Adipocyte (in vitro differentiated cells): ENCODE results near the gene DICER1.

Experiments used
- DNase-seq: peaks from one replicate; pipeline ENCODE4 v3.0.0-alpha.2; 2015; ENCODE audit warnings: low read depth
- H3K27me3 ChIP-seq: replicated peaks from 2 replicates; pipeline ENCODE4 v1.7.0; 2013; ENCODE audit warnings: mild to moderate bottlenecking, low read length, moderate library complexity; ENCODE audit not compliant: control insufficient read depth, insufficient read depth
- H3K36me3 ChIP-seq: 2 replicates; pipeline ENCODE4 v1.7.0; 2013; ENCODE audit warnings: low read length, mild to moderate bottlenecking, moderate library complexity; ENCODE audit not compliant: control insufficient read depth, insufficient read depth, severe bottlenecking
- H3K4me1 ChIP-seq: 2 replicates; pipeline ENCODE4 v1.7.0; 2013; ENCODE audit warnings: mild to moderate bottlenecking, low read length, moderate library complexity; ENCODE audit not compliant: control insufficient read depth, insufficient read depth
- H3K4me3 ChIP-seq: 2 replicates; pipeline ENCODE4 v1.7.0; 2013; ENCODE audit warnings: mild to moderate bottlenecking, low read length, moderate library complexity
- H3K9ac ChIP-seq: 2 replicates; pipeline ENCODE4 v1.7.0; 2013; ENCODE audit warnings: mild to moderate bottlenecking, low read length, moderate library complexity
- H3K9me3 ChIP-seq: 2 replicates; pipeline ENCODE4 v1.7.0; 2013; ENCODE audit warnings: mild to moderate bottlenecking, low read length, moderate library complexity; ENCODE audit not compliant: control insufficient read depth

DICER1 gene

GRCh38 chr14:95133282-95133681, 24.0 kb downstream of the DICER1 start:
- DNase-seq: peak; percentile 45
- Histone ChIP-seq H3K36me3 (peaks cover 46% of the 10 kb centered on the region), H3K4me3 (no peak overlapping the region), H3K9me3 (no peaks in the 10 kb centered on the region), H3K4me1 (peaks cover 33% of the 10 kb centered on the region), H3K27me3 (no peaks in the 10 kb centered on the region), H3K9ac (no peak overlapping the region)

GRCh38 chr14:95132760-95133159, 24.6 kb downstream of the DICER1 start:
- H3K9ac ChIP-seq: no peak overlapping the region
- H3K4me1 ChIP-seq: peaks cover 28% of the 10 kb centered on the region
- no peaks in the 10 kb centered on the region for H3K9me3 ChIP-seq
- no peaks in the 10 kb centered on the region for H3K27me3 ChIP-seq
- H3K4me3 ChIP-seq: no peak overlapping the region
- H3K36me3 ChIP-seq: peaks cover 46% of the 10 kb centered on the region
- DNase-seq: peak; percentile 27

- Histone ChIP-seq H3K9ac (no peak overlapping the region), H3K4me1 (peaks cover 24% of the 10 kb centered on the region), H3K36me3 (peaks cover 53% of the 10 kb centered on the region), H3K4me3 (no peak overlapping the region), H3K9me3 (no peaks in the 10 kb centered on the region), H3K27me3 (no peaks in the 10 kb centered on the region)
- DNase-seq: no peak
Measured at GRCh38 chr14:95130549-95130948, 26.8 kb downstream of the DICER1 start.

GRCh38 chr14:95128140-95128539, 29.2 kb downstream of the DICER1 start:
- H3K36me3 ChIP-seq: peaks cover 73% of the 10 kb centered on the region
- no peak for DNase-seq

DNA sequence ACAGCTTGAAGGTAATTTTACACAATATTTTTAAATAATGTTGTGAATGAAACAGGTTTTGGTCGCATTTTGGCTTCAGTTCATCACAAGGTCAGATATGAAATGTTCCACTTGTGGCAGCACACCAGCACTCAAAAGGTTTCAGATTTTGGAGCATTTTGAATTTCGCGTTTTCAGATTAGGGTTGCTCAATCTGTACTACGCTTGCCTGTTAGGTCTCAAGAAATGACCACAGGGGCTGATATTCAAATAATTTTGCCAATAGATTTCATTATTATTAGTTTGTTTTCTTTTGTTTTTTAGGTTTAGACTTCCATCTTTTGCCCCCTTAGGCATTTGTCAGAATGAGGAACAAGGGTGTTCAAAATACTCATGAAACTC, 29.8 kb downstream of the DICER1 start:
- Histone ChIP-seq H3K27me3 (no peaks in the 10 kb centered on the region), H3K4me3 (no peak overlapping the region), H3K9ac (no peak overlapping the region), H3K9me3 (no peaks in the 10 kb centered on the region), H3K36me3 (peaks cover 70% of the 10 kb centered on the region), H3K4me1 (no peaks in the 10 kb centered on the region)
- DNase-seq: no peak

More at GRCh38 chr14:95128140-95128539, 29.2 kb downstream of the DICER1 start:
- peaks cover 5% of the 10 kb centered on the region for H3K4me1 ChIP-seq
- no peak overlapping the region for H3K9ac ChIP-seq
- no peaks in the 10 kb centered on the region for H3K27me3 ChIP-seq
- H3K9me3 ChIP-seq: no peaks in the 10 kb centered on the region
- no peak overlapping the region for H3K4me3 ChIP-seq

GRCh38 chr14:95126906-95127530, 30.3 kb downstream of the DICER1 start:
- H3K4me1 ChIP-seq: no peaks in the 10 kb centered on the region
- no peak overlapping the region for H3K9ac ChIP-seq
- no peaks in the 10 kb centered on the region for H3K9me3 ChIP-seq
- H3K36me3 ChIP-seq: peaks cover 69% of the 10 kb centered on the region
- DNase-seq: no peak
- H3K4me3 ChIP-seq: no peak overlapping the region
- no peaks in the 10 kb centered on the region for H3K27me3 ChIP-seq

- H3K27me3 ChIP-seq: no peaks in the 10 kb centered on the region
- no peak overlapping the region for H3K4me3 ChIP-seq
- peaks cover 61% of the 10 kb centered on the region for H3K36me3 ChIP-seq
- no peak for DNase-seq
- no peak overlapping the region for H3K9ac ChIP-seq
- H3K4me1 ChIP-seq: no peaks in the 10 kb centered on the region
- H3K9me3 ChIP-seq: no peaks in the 10 kb centered on the region
Measured at GRCh38 chr14:95125915-95126314, 31.4 kb downstream of the DICER1 start.

GRCh38 chr14:95125221-95125620, 32.1 kb downstream of the DICER1 start:
- no peaks in the 10 kb centered on the region for H3K4me1 ChIP-seq
- H3K9me3 ChIP-seq: no peaks in the 10 kb centered on the region
- H3K4me3 ChIP-seq: no peak overlapping the region
- DNase-seq: no peak
- no peak overlapping the region for H3K9ac ChIP-seq
- no peaks in the 10 kb centered on the region for H3K27me3 ChIP-seq
- H3K36me3 ChIP-seq: peaks cover 58% of the 10 kb centered on the region

GRCh38 chr14:95123891-95124579, 33.3 kb downstream of the DICER1 start:
- no peaks in the 10 kb centered on the region for H3K27me3 ChIP-seq
- no peak for DNase-seq
- no peaks in the 10 kb centered on the region for H3K9me3 ChIP-seq
- no peak overlapping the region for H3K9ac ChIP-seq
- peaks cover 47% of the 10 kb centered on the region for H3K36me3 ChIP-seq
- no peaks in the 10 kb centered on the region for H3K4me1 ChIP-seq
- no peak overlapping the region for H3K4me3 ChIP-seq

DNA sequence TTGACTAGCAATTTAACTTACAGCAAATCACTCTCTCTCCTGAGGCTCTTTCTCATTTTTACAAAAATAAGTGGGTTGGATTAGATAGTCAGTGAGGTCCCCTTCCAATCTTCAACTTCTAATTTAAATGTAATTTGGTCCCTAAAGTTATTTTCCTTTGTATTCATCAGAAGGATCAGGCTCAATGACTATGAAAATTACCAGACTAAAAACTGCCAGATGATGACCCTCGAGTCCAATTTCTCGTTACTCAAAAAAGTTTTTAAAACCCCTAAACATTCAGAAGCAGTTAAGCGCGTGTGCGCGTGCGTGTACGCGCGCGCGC, 34.7 kb downstream of the DICER1 start:
- Histone ChIP-seq H3K27me3 (no peaks in the 10 kb centered on the region), H3K36me3 (peaks cover 48% of the 10 kb centered on the region), H3K4me1 (no peaks in the 10 kb centered on the region), H3K9me3 (no peaks in the 10 kb centered on the region), H3K4me3 (no peak overlapping the region), H3K9ac (no peak overlapping the region)
- DNase-seq: no peak

DNA sequence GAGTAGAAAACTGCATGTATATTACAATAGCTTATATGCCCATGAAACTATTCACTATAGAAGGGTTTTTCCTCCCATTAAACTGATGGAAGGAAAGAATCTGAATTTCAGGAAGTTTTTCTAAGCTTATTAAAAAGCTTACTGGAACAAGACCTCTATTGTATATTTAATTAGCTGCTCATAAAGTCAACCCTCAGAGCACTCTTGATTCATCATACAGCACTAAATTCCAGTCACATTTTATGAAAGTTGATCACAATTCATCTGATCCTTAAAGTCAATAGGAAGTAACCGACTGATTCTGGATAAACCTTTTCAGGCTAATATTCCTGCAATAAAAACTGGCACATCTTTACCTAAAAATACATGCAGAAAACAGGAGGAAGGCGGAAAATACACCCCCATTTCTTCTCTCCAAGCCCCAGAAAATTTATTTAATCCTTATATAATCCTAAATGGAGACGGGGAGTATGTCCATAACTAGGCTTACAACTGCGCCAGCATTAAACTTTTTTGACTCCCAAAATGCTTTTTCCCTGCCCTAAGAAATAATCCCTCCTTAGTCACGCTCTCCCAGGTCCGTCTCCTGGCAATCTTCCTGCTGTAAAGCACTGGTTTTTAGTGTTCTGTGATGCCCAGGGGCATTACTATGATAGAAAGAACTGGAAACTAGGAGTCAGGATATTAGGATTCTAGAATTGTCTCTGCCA, 35.3 kb downstream of the DICER1 start:
- no peaks in the 10 kb centered on the region for H3K9me3 ChIP-seq
- no peak overlapping the region for H3K4me3 ChIP-seq
- no peaks in the 10 kb centered on the region for H3K27me3 ChIP-seq
- peaks cover 50% of the 10 kb centered on the region for H3K36me3 ChIP-seq
- DNase-seq: no peak
- H3K4me1 ChIP-seq: no peaks in the 10 kb centered on the region
- H3K9ac ChIP-seq: no peak overlapping the region
